Measurements from ENCODE around the gene CTAGE6. TPM values are rescaled to one million over a fixed set of nuclear protein-coding genes. Genes with fewer than 3 reads are reported as not detected.
"Not testable (repeated sequence)": the region's sequence is repeated elsewhere in the genome, so short reads cannot be mapped to it uniquely, and the experiment has no call there.

CTAGE6 gene
- total RNA-seq, result 1 to 10 TPM in 1 of 2 donors, under 1 TPM in 1; 0.79 to 2.8 TPM

GRCh38 chr7:143757596-143757995, at the start of gene CTAGE6:
TSS of gene CTAGE6 (minus strand) at chr7:143757696. CDS start at chr7:143757658, 38 bp downstream.
- H3K36me3 Mint-ChIP-seq (ENCODE audit: insufficient read depth in 2 of 2); DNase-seq; H3K4me3 Mint-ChIP-seq; H3K27ac Mint-ChIP-seq; H3K4me1 Mint-ChIP-seq (ENCODE audit: low read depth); H3K9me3 Mint-ChIP-seq; ATAC-seq (replicated peaks in 1 of 2); H3K27me3 Mint-ChIP-seq (ENCODE audit: low read depth): not testable (repeated sequence)

- not testable (repeated sequence) for ATAC-seq (replicated peaks in 1 of 2); H3K36me3 Mint-ChIP-seq (ENCODE audit: insufficient read depth in 2 of 2); DNase-seq; H3K4me1 Mint-ChIP-seq (ENCODE audit: low read depth); H3K27me3 Mint-ChIP-seq (ENCODE audit: low read depth); H3K27ac Mint-ChIP-seq; H3K9me3 Mint-ChIP-seq; H3K4me3 Mint-ChIP-seq
Measured at GRCh38 chr7:143806664-143807071, 49.2 kb upstream of the CTAGE6 start.

- H3K9me3 Mint-ChIP-seq; H3K27me3 Mint-ChIP-seq (ENCODE audit: low read depth); DNase-seq; H3K36me3 Mint-ChIP-seq (ENCODE audit: insufficient read depth in 2 of 2); H3K4me3 Mint-ChIP-seq; H3K4me1 Mint-ChIP-seq (ENCODE audit: low read depth); ATAC-seq (replicated peaks in 1 of 2); H3K27ac Mint-ChIP-seq: not testable (repeated sequence)
Measured at GRCh38 chr7:143797896-143798290, 40.4 kb upstream of the CTAGE6 start.

- not testable (repeated sequence) for H3K36me3 Mint-ChIP-seq (ENCODE audit: insufficient read depth in 2 of 2); ATAC-seq (replicated peaks in 1 of 2); H3K4me3 Mint-ChIP-seq; DNase-seq; H3K9me3 Mint-ChIP-seq; H3K4me1 Mint-ChIP-seq (ENCODE audit: low read depth); H3K27me3 Mint-ChIP-seq (ENCODE audit: low read depth); H3K27ac Mint-ChIP-seq
Measured at GRCh38 chr7:143797119-143797895, 39.8 kb upstream of the CTAGE6 start.

GRCh38 chr7:143795653-143796052, 38.2 kb upstream of the CTAGE6 start:
- H3K27me3 Mint-ChIP-seq (ENCODE audit: low read depth); H3K36me3 Mint-ChIP-seq (ENCODE audit: insufficient read depth in 2 of 2); H3K27ac Mint-ChIP-seq; H3K4me3 Mint-ChIP-seq; DNase-seq; ATAC-seq (replicated peaks in 1 of 2); H3K4me1 Mint-ChIP-seq (ENCODE audit: low read depth); H3K9me3 Mint-ChIP-seq: not testable (repeated sequence)

- H3K27ac Mint-ChIP-seq; H3K4me1 Mint-ChIP-seq (ENCODE audit: low read depth); H3K4me3 Mint-ChIP-seq; H3K9me3 Mint-ChIP-seq; H3K27me3 Mint-ChIP-seq (ENCODE audit: low read depth); H3K36me3 Mint-ChIP-seq (ENCODE audit: insufficient read depth in 2 of 2): not testable (repeated sequence)
- ATAC-seq (replicated peaks in 1 of 2) (peak; percentile 71 to 75), DNase-seq (peak; percentile 1 to 14)
Measured at GRCh38 chr7:143792633-143793032, 35.1 kb upstream of the CTAGE6 start.

- not testable (repeated sequence) for H3K27ac Mint-ChIP-seq; ATAC-seq (replicated peaks in 1 of 2); H3K36me3 Mint-ChIP-seq (ENCODE audit: insufficient read depth in 2 of 2); H3K27me3 Mint-ChIP-seq (ENCODE audit: low read depth); H3K9me3 Mint-ChIP-seq; H3K4me1 Mint-ChIP-seq (ENCODE audit: low read depth); H3K4me3 Mint-ChIP-seq; DNase-seq
Measured at GRCh38 chr7:143785415-143786182, 28.1 kb upstream of the CTAGE6 start.

GRCh38 chr7:143779591-143779990, 22.1 kb upstream of the CTAGE6 start:
- ATAC-seq (replicated peaks in 1 of 2); H3K27me3 Mint-ChIP-seq (ENCODE audit: low read depth); H3K4me1 Mint-ChIP-seq (ENCODE audit: low read depth); H3K4me3 Mint-ChIP-seq; H3K27ac Mint-ChIP-seq; H3K36me3 Mint-ChIP-seq (ENCODE audit: insufficient read depth in 2 of 2); H3K9me3 Mint-ChIP-seq; DNase-seq: not testable (repeated sequence)

- not testable (repeated sequence) for H3K36me3 Mint-ChIP-seq (ENCODE audit: insufficient read depth in 2 of 2); H3K4me1 Mint-ChIP-seq (ENCODE audit: low read depth); ATAC-seq (replicated peaks in 1 of 2)
Measured at GRCh38 chr7:143772738-143773468, 15.4 kb upstream of the CTAGE6 start.

GRCh38 chr7:143767531-143767930, 10.0 kb upstream of the CTAGE6 start:
- not testable (repeated sequence) for H3K9me3 Mint-ChIP-seq; H3K4me3 Mint-ChIP-seq; H3K27ac Mint-ChIP-seq; H3K4me1 Mint-ChIP-seq (ENCODE audit: low read depth); ATAC-seq (replicated peaks in 1 of 2); H3K36me3 Mint-ChIP-seq (ENCODE audit: insufficient read depth in 2 of 2); DNase-seq; H3K27me3 Mint-ChIP-seq (ENCODE audit: low read depth)

More at GRCh38 chr7:143772738-143773468, 15.4 kb upstream of the CTAGE6 start:
- H3K27me3 Mint-ChIP-seq (ENCODE audit: low read depth); DNase-seq; H3K9me3 Mint-ChIP-seq; H3K27ac Mint-ChIP-seq; H3K4me3 Mint-ChIP-seq: not testable (repeated sequence)

- H3K36me3 Mint-ChIP-seq (ENCODE audit: insufficient read depth in 2 of 2); H3K4me3 Mint-ChIP-seq; H3K4me1 Mint-ChIP-seq (ENCODE audit: low read depth); H3K27me3 Mint-ChIP-seq (ENCODE audit: low read depth); H3K27ac Mint-ChIP-seq; H3K9me3 Mint-ChIP-seq; DNase-seq: not testable (repeated sequence)
- ATAC-seq (replicated peaks in 1 of 2), result peak in 1 of 2 donors; percentile 46
Measured at GRCh38 chr7:143765678-143766077, 8.2 kb upstream of the CTAGE6 start.

GRCh38 chr7:143763065-143763464, 5.6 kb upstream of the CTAGE6 start:
- not testable (repeated sequence) for DNase-seq; H3K27ac Mint-ChIP-seq; H3K4me3 Mint-ChIP-seq; ATAC-seq (replicated peaks in 1 of 2); H3K4me1 Mint-ChIP-seq (ENCODE audit: low read depth); H3K27me3 Mint-ChIP-seq (ENCODE audit: low read depth); H3K36me3 Mint-ChIP-seq (ENCODE audit: insufficient read depth in 2 of 2); H3K9me3 Mint-ChIP-seq

GRCh38 chr7:143745340-143745739, 12.2 kb downstream of the CTAGE6 start:
- ATAC-seq (replicated peaks in 1 of 2); H3K27me3 Mint-ChIP-seq (ENCODE audit: low read depth); H3K27ac Mint-ChIP-seq; DNase-seq; H3K36me3 Mint-ChIP-seq (ENCODE audit: insufficient read depth in 2 of 2); H3K4me1 Mint-ChIP-seq (ENCODE audit: low read depth); H3K9me3 Mint-ChIP-seq; H3K4me3 Mint-ChIP-seq: not testable (repeated sequence)

All from activated T-cell treated with anti-CD3 and anti-CD28 coated beads, Interleukin-2, amount 50 U/mL, for 72 hours (primary cell).